Measurements from ENCODE around the gene UPK1A. TPM values are rescaled to one million over a fixed set of nuclear protein-coding genes. Genes with fewer than 3 reads are reported as not detected.

UPK1A gene
- total and polyA plus RNA-seq, 4 donors = 0.03 TPM; not detected in 3

DNA sequence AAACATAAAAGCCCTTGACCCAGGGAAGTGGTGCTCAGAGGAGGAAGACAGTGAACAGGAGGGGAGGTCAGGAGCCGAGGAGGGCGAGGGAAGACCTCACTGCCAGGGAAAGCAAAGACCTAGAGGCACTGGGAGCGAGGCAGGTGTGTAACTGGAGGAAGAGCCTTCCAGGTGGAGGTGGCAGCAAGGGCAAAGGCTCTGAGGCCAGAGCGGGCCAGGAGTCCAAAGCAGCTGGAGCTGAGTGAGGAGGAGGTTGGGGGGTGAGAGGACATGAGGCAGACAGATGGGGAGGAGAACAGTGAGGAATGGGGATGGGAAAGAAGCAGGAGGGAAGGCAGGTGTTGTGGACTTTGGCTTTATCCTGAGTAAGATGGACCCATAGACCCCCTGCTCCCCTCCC is 3.7 kb downstream of the UPK1A start:
- ATAC-seq (ENCODE audit: insufficient read depth, low FRiP score) = no peak
- H3K36me3 ChIP-seq (ENCODE audit: control insufficient read depth in 4 of 4, insufficient read depth in 4 of 4, low read length in 4 of 4) = peaks cover 0 to 3% (median 0%) of the 10 kb centered on the region in 4 donors
- no peak overlapping the region for H3K27ac ChIP-seq (ENCODE audit: low read depth in 1 of 2, low read length in 1 of 2)
- H3K9ac ChIP-seq (ENCODE audit: insufficient read depth in 1 of 2, low read length in 2 of 2) = no peak overlapping the region
- TF ChIP-seq, protein P1, sequence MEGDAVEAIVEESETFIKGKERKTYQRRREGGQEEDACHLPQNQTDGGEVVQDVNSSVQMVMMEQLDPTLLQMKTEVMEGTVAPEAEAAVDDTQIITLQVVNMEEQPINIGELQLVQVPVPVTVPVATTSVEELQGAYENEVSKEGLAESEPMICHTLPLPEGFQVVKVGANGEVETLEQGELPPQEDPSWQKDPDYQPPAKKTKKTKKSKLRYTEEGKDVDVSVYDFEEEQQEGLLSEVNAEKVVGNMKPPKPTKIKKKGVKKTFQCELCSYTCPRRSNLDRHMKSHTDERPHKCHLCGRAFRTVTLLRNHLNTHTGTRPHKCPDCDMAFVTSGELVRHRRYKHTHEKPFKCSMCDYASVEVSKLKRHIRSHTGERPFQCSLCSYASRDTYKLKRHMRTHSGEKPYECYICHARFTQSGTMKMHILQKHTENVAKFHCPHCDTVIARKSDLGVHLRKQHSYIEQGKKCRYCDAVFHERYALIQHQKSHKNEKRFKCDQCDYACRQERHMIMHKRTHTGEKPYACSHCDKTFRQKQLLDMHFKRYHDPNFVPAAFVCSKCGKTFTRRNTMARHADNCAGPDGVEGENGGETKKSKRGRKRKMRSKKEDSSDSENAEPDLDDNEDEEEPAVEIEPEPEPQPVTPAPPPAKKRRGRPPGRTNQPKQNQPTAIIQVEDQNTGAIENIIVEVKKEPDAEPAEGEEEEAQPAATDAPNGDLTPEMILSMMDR (IDR thresholded peaks at IDR 0.05; ENCODE audit: control extremely low read depth, extremely low read depth) = no peak
- no peaks in the 10 kb centered on the region for H3K9me3 ChIP-seq (ENCODE audit: control insufficient read depth in 4 of 4, insufficient read depth in 3 of 4, low read length in 3 of 4)
- peaks cover 0 to 24% (median 8%) of the 10 kb centered on the region in 3 donors for H3K27me3 ChIP-seq (ENCODE audit: control insufficient read depth in 3 of 3, insufficient read depth in 3 of 3, low read length in 2 of 3)
- H3K4me1 ChIP-seq (ENCODE audit: control insufficient read depth in 5 of 5, insufficient read depth in 5 of 5, low read length in 5 of 5) = peaks cover 0 to 4% (median 0%) of the 10 kb centered on the region in 5 donors
- no peak for DNase-seq
- H3K4me3 ChIP-seq = no peak overlapping the region
- 62 to 68% methylated on average over 4 of the region's 4 CpGs for WGBS, 2 donors

DNA sequence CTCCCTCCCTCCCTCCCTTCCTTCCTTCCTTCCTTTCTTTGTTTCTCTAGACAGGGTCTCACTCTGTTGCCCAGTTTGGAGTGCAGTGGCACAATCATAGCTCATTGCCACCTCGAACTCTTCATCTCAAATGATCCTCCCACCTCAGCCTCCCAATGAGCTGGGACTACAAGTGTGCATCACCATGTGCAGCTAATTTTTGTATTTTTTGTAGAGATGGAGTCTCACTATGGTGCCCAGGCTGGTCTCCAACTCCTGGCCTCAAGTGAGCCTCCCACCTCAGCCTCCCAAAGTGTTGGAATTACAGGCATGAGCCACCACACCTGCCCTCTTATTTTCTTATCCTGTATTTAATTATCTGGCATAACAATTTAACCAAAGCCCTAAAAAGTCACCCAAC is 4.4 kb downstream of the UPK1A start:
- Histone ChIP-seq H3K9me3 (ENCODE audit: control insufficient read depth in 4 of 4, insufficient read depth in 3 of 4, low read length in 3 of 4) (no peaks in the 10 kb centered on the region), H3K27me3 (ENCODE audit: control insufficient read depth in 3 of 3, insufficient read depth in 3 of 3, low read length in 2 of 3) (peaks cover 0 to 24% (median 8%) of the 10 kb centered on the region in 3 donors), H3K36me3 (ENCODE audit: control insufficient read depth in 4 of 4, insufficient read depth in 4 of 4, low read length in 4 of 4) (peaks cover 0 to under 1% (median 0%) of the 10 kb centered on the region in 4 donors), H3K27ac (ENCODE audit: low read depth in 1 of 2, low read length in 1 of 2) (no peak overlapping the region), H3K4me3 (no peak overlapping the region), H3K4me1 (ENCODE audit: control insufficient read depth in 5 of 5, insufficient read depth in 5 of 5, low read length in 5 of 5) (peaks cover 0 to 4% (median 0%) of the 10 kb centered on the region in 5 donors), H3K9ac (ENCODE audit: insufficient read depth in 1 of 2, low read length in 2 of 2) (no peak overlapping the region)
- no peak for DNase-seq
- TF ChIP-seq, protein P1 (IDR thresholded peaks at IDR 0.05; ENCODE audit: control extremely low read depth, extremely low read depth) = no peak
- no peak for ATAC-seq (ENCODE audit: insufficient read depth, low FRiP score)
- 70 to 77% methylated on average over 1 of the region's 1 CpG for WGBS, 2 donors

DNA sequence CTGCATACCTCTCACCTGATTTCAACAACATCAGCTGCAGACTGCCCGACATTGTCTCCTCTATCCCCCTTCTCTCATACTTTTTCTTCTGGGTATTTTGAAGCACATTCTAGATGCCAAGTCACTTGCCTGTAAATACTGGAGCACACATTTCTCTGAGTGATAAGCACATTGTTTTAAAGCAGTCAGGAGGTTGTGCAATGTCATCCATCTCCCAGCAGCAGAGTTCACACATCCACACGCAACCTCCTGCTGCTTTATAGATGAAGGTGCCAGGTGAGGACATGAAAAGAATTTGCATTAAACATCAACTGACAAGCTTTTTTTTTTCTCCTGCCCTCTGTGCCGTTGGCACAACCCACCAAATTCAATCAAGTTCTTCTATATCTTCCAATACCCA is 5.5 kb downstream of the UPK1A start:
- no peak overlapping the region for H3K27ac ChIP-seq (ENCODE audit: low read depth in 1 of 2, low read length in 1 of 2)
- ATAC-seq (ENCODE audit: insufficient read depth, low FRiP score) = no peak
- no peak overlapping the region for H3K9ac ChIP-seq (ENCODE audit: insufficient read depth in 1 of 2, low read length in 2 of 2)
- WGBS, 2 donors = 38 to 45% methylated on average over 3 of the region's 3 CpGs
- H3K4me1 ChIP-seq (ENCODE audit: control insufficient read depth in 5 of 5, insufficient read depth in 5 of 5, low read length in 5 of 5) = peaks cover 0 to 4% (median 0%) of the 10 kb centered on the region in 5 donors
- H3K4me3 ChIP-seq = no peak overlapping the region
- no peaks in the 10 kb centered on the region for H3K9me3 ChIP-seq (ENCODE audit: control insufficient read depth in 4 of 4, insufficient read depth in 3 of 4, low read length in 3 of 4)
- TF ChIP-seq, protein P1 (IDR thresholded peaks at IDR 0.05; ENCODE audit: control extremely low read depth, extremely low read depth) = no peak
- DNase-seq = no peak
- H3K27me3 ChIP-seq (ENCODE audit: control insufficient read depth in 3 of 3, insufficient read depth in 3 of 3, low read length in 2 of 3) = peaks cover 0 to 24% (median 8%) of the 10 kb centered on the region in 3 donors
- no peaks in the 10 kb centered on the region for H3K36me3 ChIP-seq (ENCODE audit: control insufficient read depth in 4 of 4, insufficient read depth in 4 of 4, low read length in 4 of 4)

Data from lung (tissue), 12 donors.